ENCODE results near the gene MEF2C. TPM values are rescaled to one million over a fixed set of nuclear protein-coding genes. Genes with fewer than 3 reads are reported as not detected.

Gene MEF2C
- total RNA-seq, 1 donor from 2014 or later = 0.26 TPM

DNA sequence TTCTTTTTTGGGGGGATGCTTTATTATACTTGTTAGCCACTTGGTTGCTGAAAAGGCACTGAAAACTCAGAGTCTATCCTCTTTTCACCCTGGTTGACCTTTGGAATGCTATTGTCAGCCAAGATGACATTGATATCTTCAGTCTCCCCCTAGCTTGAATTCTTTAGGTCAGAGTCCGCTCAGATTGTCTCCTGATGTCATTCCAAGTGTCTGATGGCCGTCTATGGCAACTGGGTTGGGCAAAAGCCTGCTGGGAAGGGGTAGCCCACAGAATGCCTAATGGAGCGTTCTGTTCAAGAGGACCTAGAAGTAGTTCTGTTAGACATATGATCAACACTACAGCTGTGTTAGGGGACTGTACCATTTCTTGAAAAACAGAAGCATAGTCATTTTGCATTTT is 9.7 kb upstream of the MEF2C start:
- no peak overlapping the region for H3K27ac ChIP-seq
- H3K4me3 ChIP-seq = no peak overlapping the region
- Mint-ChIP-seq H3K27me3 (ENCODE audit: insufficient read depth, low read depth) (peaks cover 8% of the 10 kb centered on the region), H3K4me1 (peaks cover 19% of the 10 kb centered on the region), H3K27ac (no peak overlapping the region), H3K9me3 (no peaks in the 10 kb centered on the region), H3K4me3 (no peak overlapping the region), H3K36me3 (no peaks in the 10 kb centered on the region)
- H3K36me3 ChIP-seq = no peaks in the 10 kb centered on the region
- TF ChIP-seq EZH2phosphoT487 (IDR thresholded peaks at IDR 0.05) (no peak), EZH2 (IDR thresholded peaks at IDR 0.05) (no peak)
- TF ChIP-seq, protein P1, sequence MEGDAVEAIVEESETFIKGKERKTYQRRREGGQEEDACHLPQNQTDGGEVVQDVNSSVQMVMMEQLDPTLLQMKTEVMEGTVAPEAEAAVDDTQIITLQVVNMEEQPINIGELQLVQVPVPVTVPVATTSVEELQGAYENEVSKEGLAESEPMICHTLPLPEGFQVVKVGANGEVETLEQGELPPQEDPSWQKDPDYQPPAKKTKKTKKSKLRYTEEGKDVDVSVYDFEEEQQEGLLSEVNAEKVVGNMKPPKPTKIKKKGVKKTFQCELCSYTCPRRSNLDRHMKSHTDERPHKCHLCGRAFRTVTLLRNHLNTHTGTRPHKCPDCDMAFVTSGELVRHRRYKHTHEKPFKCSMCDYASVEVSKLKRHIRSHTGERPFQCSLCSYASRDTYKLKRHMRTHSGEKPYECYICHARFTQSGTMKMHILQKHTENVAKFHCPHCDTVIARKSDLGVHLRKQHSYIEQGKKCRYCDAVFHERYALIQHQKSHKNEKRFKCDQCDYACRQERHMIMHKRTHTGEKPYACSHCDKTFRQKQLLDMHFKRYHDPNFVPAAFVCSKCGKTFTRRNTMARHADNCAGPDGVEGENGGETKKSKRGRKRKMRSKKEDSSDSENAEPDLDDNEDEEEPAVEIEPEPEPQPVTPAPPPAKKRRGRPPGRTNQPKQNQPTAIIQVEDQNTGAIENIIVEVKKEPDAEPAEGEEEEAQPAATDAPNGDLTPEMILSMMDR (IDR thresholded peaks at IDR 0.05) = no peak
- H3F3A ChIP-seq (ENCODE audit: low read depth) = peaks cover 7% of the 10 kb centered on the region
- H3K9me3 ChIP-seq (ENCODE audit: low read depth) = no peaks in the 10 kb centered on the region
- H3K4me1 ChIP-seq = peaks cover 9% of the 10 kb centered on the region
- H3K79me2 ChIP-seq (ENCODE audit: low read depth) = no peaks in the 10 kb centered on the region
- no peaks in the 10 kb centered on the region for H4K20me1 ChIP-seq (ENCODE audit: low read depth)
- H3K4me2 ChIP-seq = no peak overlapping the region
- H2AFZ ChIP-seq (replicated peaks) = no peak overlapping the region
- H3K9ac ChIP-seq = no peak overlapping the region
- DNase-seq (ENCODE audit: low spot score) = peak; percentile 41
- H3K27me3 ChIP-seq = peaks cover 35% of the 10 kb centered on the region

DNA sequence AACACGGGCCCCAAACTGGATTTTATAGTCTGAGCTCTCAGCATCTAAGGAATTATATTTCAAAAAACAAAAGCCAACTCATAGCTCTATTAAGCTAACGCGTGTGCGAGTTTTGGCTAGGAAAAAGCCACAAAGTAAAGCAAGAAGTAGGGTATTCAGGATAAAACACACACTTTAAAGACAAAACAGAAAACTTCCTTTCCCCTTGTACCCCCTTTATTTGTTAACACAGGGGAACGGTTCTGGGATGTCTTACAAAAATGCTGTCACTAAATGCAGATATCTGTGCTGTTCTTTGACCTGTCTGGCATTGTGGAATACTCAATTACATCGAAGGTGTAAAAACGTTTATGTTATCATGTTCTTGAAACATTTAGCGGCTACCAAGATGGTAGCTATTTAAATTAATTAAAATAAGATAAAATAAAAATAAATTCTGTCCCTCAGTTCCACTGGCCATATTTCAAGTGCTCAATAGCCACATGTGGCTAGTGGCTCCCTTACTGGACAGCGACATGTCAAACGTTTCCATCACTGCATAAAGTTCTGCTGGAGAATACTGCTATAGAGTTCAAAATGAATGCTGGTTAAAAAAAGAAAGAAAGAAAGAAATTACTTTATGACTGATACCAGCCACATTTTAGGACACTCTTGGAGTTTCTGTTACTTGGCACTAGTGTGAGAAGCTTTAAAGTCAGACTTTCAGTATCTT is 7.2 kb upstream of the MEF2C start:
- no peak overlapping the region for H3K27ac Mint-ChIP-seq
- peaks cover 7% of the 10 kb centered on the region for H3F3A ChIP-seq (ENCODE audit: low read depth)
- H2AFZ ChIP-seq (replicated peaks) = peak overlapping the region; percentile 81
- H4K20me1 ChIP-seq (ENCODE audit: low read depth) = no peaks in the 10 kb centered on the region
- peak overlapping the region; percentile 57 for H3K4me3 ChIP-seq
- H3K27ac ChIP-seq = no peak overlapping the region
- TF ChIP-seq, protein P1 (IDR thresholded peaks at IDR 0.05) = no peak
- TF ChIP-seq EZH2phosphoT487 (IDR thresholded peaks at IDR 0.05) = no peak
- TF ChIP-seq EZH2 (IDR thresholded peaks at IDR 0.05) = no peak
- H3K4me2 ChIP-seq = peak overlapping the region; percentile 86
- H3K36me3 ChIP-seq = no peaks in the 10 kb centered on the region
- no peak for DNase-seq (ENCODE audit: low spot score)
- H3K9ac ChIP-seq = no peak overlapping the region
- H3K27me3 Mint-ChIP-seq (ENCODE audit: insufficient read depth, low read depth) = peaks cover 11% of the 10 kb centered on the region
- no peaks in the 10 kb centered on the region for H3K36me3 Mint-ChIP-seq
- H3K9me3 ChIP-seq (ENCODE audit: low read depth) = no peaks in the 10 kb centered on the region
- H3K9me3 Mint-ChIP-seq = no peaks in the 10 kb centered on the region
- peaks cover 7% of the 10 kb centered on the region for H3K4me1 ChIP-seq
- no peaks in the 10 kb centered on the region for H3K79me2 ChIP-seq (ENCODE audit: low read depth)
- peaks cover 60% of the 10 kb centered on the region for H3K27me3 ChIP-seq
- peaks cover 16% of the 10 kb centered on the region for H3K4me1 Mint-ChIP-seq
- peak overlapping the region; percentile 86 for H3K4me3 Mint-ChIP-seq

DNA sequence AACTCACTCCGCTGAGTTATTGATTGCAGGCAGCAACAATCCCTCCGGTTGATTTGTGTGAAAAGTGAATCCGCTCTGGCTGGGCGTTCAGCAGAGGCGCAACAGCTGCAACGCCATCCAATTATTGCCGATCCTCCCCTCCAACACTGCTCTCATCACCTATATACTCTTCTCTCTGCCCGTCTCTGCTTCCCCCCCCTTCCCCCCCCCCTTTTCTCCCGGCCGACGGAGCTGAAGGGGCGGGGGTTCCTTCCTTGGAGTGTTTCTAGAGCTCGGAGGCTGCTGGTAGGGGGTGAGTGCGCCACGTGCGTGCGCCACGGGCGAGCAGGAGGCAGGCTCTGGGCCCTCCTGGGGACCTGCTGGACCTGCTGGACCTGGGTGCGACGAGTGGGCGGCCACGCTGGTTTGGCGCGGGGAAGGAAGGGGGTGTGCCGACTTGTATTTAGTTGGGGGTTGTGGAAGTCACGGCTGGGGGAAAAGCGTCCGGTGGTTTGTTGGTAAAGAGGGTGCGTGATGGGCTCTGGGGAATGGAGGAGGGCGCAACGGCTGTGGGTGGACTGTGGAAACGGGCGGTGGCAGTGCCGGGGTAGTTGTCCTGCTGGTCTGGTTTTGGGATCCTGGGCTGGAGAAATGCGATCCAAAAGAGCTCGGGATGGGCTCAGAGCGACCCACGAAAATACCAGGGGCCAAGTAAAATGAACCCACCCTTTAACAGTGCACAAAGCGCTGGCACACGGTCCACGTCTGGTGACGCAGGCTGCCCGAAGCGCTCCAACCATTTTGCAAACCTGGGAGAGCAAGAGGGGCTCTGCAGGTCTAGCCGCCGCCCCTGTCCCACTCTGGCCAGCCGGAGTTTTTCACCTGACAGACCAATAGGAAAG is 6.4 kb upstream of the MEF2C start:
- Mint-ChIP-seq H3K27ac (no peak overlapping the region), H3K27me3 (ENCODE audit: insufficient read depth, low read depth) (peaks cover 11% of the 10 kb centered on the region)
- no peak overlapping the region for H3K27ac ChIP-seq

More for the DNA sequence above, 6.4 kb upstream of the MEF2C start:
- peaks cover 68% of the 10 kb centered on the region for H3K27me3 ChIP-seq
- Mint-ChIP-seq H3K4me1 (peaks cover 16% of the 10 kb centered on the region), H3K9me3 (no peaks in the 10 kb centered on the region), H3K4me3 (peak overlapping the region; percentile 86), H3K36me3 (no peaks in the 10 kb centered on the region)
- H2AFZ ChIP-seq (replicated peaks) = peak overlapping the region; percentile 81
- H3K4me3 ChIP-seq = peak overlapping the region; percentile 57
- H3F3A ChIP-seq (ENCODE audit: low read depth) = peaks cover 15% of the 10 kb centered on the region
- peak overlapping the region; percentile 86 for H3K4me2 ChIP-seq
- peak; percentile 57 for TF ChIP-seq EZH2 (IDR thresholded peaks at IDR 0.05)
- peak; percentile 0 for TF ChIP-seq EZH2phosphoT487 (IDR thresholded peaks at IDR 0.05)
- TF ChIP-seq, protein P1 (IDR thresholded peaks at IDR 0.05) = no peak
- H3K9ac ChIP-seq = no peak overlapping the region
- DNase-seq (ENCODE audit: low spot score) = peak; percentile 66
- peaks cover 9% of the 10 kb centered on the region for H3K4me1 ChIP-seq
- no peaks in the 10 kb centered on the region for H3K9me3 ChIP-seq (ENCODE audit: low read depth)
- no peaks in the 10 kb centered on the region for H3K36me3 ChIP-seq
- no peaks in the 10 kb centered on the region for H4K20me1 ChIP-seq (ENCODE audit: low read depth)
- H3K79me2 ChIP-seq (ENCODE audit: low read depth) = no peaks in the 10 kb centered on the region
